Kidney capillary endothelial cell (primary cell): ENCODE measurements around the gene MGLL.

Experiments
- DNase-seq: peaks from one replicate; pipeline ENCODE4 v3.0.0-alpha.2; 2018; ENCODE audit warnings: low spot score

Gene MGLL

DNA sequence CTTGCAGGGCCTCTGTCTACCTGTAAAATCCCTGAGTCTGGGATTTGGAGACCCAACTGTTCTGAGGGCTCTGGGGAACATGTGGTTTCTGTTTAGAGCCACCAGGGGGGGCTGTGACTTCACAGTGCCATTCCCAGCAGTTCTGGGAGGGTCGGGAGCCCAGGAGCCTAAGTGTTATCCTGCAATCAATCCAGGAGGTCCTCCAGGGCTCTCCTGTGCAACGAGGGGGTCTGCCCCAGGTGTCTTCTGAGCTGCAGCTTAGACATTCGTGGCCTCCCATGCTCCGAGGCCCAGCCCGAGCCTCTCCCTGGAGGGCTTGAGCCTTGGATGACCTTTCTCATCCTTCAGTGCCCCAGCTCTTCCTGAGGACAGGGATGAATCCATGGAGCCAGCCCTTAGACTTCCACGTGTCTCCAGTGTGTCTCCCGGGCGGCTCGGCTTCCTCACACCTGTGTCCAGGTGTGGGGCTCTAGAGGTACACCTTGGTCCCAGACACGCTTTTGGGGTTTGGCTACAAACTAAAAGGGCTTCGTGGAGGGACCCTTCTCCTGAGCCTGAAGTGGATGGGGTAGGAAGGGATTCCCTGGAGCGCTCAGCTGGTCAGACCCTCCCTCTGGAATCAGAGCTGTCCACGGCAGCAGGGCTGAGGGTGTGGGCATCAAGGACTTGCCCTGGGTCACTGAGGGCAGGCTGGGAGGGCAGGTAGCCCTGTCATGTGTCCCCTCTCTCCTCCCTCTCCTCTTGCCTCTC lies 169.9 kb downstream of the MGLL start:
- peak; percentile 58 for DNase-seq

DNA sequence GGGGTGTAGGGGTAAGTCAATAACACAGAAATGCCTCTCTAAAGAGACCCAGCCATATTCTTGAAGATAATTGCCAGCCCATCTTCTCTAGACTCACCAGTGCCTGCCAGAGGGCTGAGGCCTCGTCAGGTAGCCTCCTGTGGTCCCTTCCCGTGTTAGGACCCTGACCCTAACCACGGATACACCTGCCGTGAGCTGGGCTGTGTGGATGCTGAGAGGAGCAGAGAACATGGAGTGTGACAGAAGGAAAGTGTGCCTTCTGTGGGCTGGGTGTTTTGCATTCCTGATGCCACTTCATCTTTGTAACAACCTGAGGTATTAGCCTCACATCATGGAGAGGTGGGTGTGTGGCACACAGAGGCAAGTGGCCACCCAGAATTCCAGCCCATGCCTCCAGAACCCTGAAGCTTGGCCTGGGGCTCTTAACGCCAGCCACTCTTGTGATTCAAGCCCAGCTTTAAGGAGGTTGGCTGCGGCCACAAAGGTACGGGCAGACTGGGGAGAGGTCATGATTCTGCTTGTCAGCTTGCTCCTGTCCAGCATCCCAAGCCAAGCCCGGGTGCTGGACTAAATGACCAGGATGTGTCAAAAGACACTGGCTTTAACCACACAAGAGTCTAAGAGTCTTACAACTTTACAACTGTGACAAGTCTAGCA lies 170.7 kb downstream of the MGLL start:
- DNase-seq: no peak

DNA sequence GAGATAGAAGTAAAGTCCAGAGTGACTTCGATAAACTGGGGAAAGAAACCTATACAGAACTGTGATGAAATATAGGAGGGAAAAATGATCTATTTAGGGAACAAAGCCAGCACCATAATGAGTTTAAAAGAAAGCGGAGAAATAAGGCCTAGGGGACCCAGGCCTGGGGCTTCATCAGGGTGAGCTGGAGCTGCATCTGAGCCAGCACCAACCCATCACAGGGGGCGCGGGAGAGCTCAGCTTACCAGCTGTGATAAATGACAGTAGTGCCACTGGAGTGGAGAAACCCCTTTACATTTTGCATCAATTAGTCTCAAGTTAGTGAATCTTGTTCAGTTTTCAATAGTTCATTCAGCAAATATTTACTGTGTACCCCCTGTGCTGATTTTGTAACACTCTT lies 172.1 kb downstream of the MGLL start:
- DNase-seq: no peak

DNA sequence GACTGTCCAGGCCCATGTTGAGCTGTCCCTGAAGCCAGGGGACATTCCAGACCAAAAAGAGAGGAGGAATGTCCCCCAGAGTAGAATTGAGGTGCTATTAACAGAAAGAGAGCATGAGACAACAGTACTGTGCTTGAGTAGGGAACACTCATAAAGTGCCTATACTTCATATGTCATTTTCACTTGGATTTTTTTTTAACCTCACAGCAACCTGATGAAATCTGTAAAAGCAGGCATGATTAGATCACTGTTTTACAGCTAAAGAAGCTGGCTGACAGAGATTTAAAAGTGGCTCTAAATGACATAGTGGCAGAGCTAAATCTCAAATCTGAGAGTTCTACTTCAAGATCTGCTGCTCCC lies 174.5 kb downstream of the MGLL start:
- no peak for DNase-seq

DNA sequence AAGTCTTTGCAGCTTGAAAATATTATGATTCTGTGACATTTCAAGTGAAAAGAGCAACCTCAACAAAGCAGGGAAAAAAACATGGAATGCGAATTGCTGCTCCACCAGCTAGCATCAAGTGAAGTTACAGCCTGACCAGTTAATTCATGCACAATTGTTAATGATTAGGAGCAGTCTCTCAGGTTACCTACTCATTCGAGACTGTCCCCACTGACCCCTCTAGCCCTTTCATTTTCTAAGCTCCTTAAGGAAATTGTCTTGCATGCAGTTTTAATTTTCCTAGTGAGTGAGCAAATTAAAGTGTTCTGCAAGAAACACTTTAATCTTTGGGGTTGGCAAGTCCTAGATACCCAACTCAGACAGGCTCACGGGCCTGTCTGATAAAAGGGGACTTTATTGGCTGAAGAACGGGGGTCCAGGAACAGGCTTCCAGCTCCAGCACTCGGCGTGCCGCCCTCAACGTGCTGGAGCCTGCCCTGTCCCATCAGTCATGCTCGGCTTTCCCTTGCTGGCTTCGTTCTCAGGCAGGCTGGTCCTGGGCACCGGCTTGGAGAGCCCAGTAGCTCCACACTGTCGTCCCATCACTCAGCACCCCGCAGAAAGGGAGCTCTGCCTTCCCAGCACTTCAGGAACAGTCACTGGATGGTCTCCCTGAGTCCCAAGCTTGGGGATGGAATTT lies 175.0 kb downstream of the MGLL start:
- DNase-seq: no peak

DNA sequence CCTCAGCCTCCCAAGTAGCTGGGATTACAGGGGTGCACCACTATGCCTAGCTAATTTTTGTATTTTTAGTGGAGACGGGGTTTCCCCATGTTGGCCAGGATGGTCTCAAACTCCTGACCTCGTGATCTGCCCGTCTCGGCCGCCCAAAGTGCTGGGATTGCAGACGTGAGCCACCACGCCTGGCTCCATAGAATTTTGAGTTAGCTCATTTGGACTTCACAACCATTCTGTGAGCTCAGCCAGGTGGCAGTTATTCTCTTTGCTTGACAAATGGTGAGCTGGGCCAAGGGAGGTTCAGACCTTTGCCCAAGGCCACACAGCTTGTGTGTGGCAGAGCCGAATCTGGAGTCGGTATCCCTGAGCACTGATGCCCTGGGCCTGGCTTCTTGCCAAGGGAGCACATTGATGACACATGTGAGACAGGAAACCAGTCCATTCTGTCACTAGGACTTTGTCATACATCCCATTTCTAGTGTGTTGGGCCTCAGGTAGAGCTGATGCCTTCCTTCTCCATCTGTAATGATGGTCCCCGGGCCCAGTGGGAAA lies 175.7 kb downstream of the MGLL start:
- DNase-seq: no peak

DNA sequence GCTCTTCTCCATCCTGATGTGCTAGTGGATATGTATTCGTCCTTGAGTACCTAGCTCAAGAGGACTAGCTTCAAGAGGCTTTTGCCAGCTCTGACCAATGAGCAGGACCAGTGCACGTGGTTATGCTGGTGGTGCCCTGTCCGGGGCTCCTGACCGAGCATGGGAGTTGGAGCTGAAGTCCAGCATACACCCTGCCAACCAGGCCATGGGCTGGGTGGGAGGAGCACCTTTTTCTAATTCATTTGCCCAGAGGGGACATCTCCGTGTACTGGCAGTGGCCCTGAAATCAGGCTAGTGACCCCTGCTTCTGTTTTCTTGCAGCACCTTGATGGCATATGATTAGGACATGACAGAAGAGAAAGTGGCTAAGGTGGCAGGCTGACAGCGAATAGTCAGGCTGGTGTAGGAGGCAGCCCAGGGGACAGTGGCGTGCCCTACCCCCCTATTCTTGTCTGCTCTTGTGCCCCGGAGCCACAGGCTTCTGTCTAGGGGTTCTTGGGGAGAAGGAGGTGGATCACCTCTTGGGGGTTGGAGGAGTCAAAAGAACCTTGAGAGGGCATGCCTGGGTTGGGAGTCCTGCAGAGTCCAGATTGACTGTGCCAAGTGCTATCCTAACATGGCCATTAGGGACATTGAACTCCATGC lies 176.8 kb downstream of the MGLL start:
- no peak for DNase-seq

DNA sequence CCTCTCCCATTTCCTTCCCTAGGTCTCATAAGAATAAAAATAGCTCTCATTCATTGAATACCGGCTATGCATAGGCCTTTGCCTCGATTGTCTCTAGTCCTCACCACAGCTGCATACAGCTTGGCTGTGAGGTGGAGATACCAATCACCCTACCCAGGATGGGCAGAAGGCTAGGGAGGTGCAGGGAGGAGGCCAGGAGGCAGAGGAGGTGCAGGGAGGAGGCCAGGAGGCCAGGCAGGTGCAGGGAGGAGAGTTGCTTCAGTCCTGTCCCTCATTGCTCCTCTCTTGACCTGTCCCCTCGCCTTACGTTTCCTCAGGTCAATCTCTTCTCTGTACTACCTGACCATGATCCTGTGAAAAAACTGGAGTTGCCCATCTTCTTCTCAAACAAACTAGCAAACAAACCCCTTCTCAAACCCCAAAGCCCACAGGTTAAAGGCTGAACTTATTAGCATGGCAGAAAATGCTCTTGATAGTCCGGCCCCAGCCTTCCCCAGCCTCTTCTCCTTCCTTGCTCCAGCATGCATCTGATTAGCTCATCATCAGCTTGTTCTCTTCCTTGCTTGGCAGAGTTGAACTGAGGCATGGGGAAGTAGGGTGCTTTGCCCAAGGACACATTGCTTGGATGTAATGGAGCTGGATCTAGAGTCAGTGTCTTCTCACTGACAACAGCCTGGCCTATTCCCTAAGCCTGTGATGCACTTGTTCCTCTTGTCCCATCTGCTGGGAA lies 177.5 kb downstream of the MGLL start:
- no peak for DNase-seq

DNA sequence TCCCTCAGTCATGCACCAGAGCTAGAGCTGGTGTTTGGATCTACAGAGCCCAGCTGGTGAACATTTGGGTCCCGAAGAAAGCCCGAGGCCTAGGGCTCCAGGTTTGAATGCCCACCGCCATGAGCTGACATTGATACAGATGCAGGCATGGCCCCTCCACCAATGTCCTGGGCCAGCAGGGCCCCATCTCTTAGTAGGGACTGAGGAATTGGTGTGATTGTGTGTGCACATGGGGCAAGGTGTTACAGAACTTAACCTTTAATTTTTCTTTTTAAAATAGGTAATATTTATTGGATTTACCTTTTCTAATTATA lies 182.3 kb downstream of the MGLL start:
- DNase-seq: no peak

DNA sequence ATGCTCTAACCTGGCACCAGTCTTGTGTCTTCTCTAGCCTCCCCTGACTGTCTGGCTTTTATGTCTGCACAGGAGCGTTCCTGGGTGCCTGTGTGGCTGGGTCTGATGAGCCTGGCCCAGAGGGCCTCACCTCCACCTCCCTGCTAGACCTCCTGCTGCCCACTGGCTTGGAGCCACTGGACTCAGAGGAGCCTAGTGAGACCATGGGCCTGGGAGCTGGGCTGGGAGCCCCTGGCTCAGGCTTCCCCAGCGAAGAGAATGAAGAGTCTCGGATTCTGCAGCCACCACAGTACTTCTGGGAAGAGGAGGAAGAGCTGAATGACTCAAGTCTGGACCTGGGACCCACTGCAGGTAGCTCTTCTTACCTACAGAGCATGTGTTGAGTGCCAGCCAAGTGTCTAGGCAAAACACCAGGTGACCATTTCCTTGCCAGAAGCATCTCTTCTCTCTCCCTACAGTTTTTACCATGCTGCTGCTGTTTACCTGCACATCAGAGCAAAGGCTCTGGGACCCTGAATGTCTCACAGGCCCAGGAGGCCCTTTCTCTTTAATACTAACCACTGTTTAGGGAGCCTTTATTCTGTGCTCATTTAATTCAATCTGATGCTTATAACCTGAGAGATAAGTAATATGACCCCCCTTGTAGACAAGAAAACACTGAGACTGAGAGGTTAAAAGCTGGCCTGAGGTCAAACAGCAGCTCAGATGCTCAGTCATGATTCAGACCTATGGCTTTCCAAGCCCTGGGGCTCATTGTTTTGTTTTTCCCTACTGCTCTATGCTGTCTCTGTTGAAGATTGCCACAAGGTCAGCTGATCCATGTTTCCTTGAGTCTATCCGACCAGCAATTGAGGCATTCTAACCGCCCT lies 182.9 kb downstream of the MGLL start:
- DNase-seq: no peak
